Stimulated activated CD4-positive, alpha-beta T cell treated with anti-CD3 and anti-CD28 coated beads, Interleukin-12 subunit alpha, Interleukin-12 subunit beta, amount 100 ng/mL, for 24 hours (primary cell): ENCODE results near the gene KANK4.

Source experiments
- DNase-seq, 2 experiments: peaks; one replicate each; pipeline ENCODE4 v3.0.0-alpha.2; 2020; ENCODE audit warnings: low read depth in 2 of 2

The KANK4 gene

GRCh38 chr1:62207187-62207586 is 112.0 kb downstream of the KANK4 start:
- no peak for DNase-seq

GRCh38 chr1:62198781-62199125 is 120.5 kb downstream of the KANK4 start:
- no peak for DNase-seq

GRCh38 chr1:62198069-62198780 is 121.0 kb downstream of the KANK4 start:
- no peak for DNase-seq

GRCh38 chr1:62196086-62196690 is 123.0 kb downstream of the KANK4 start:
- DNase-seq, result no peak

GRCh38 chr1:62194651-62195544 is 124.3 kb downstream of the KANK4 start, which contains the start of gene L1TD1:
Gene L1TD1, plus strand, starts transcription at chr1:62194849. Its CDS starts 11,780 bp downstream, at chr1:62206629.
- no peak for DNase-seq

GRCh38 chr1:62188111-62188510 is 131.1 kb downstream of the KANK4 start:
- no peak for DNase-seq

- no peak for DNase-seq
Measured at GRCh38 chr1:62187548-62187947, 131.7 kb downstream of the KANK4 start.
